Ishikawa (cell line): ENCODE data around the gene RAD51B.

ENCODE experiments used
- CEBPB ChIP-seq: IDR thresholded peaks from 2 replicates; pipeline ENCODE4 v1.6.1; 2012
- CREB1 ChIP-seq: IDR thresholded peaks from 2 replicates; pipeline ENCODE4 v1.6.1; 2012; ENCODE audit warnings: low read depth
- EGR1 ChIP-seq: IDR thresholded peaks from 2 replicates; pipeline ENCODE4 v1.6.1; 2012
- EP300 ChIP-seq: IDR thresholded peaks from 2 replicates; pipeline ENCODE4 v1.6.1; 2012; ENCODE audit warnings: borderline replicate concordance
- FOXM1 ChIP-seq: IDR thresholded peaks from 2 replicates; pipeline ENCODE4 v1.6.1; 2012; ENCODE audit warnings: low read depth, borderline replicate concordance
- MAX ChIP-seq: IDR thresholded peaks from 2 replicates; pipeline ENCODE4 v1.6.1; 2012
- NFIC ChIP-seq: IDR thresholded peaks from 2 replicates; pipeline ENCODE4 v1.6.1; 2012
- RAD21 ChIP-seq: IDR thresholded peaks from 2 replicates; pipeline ENCODE4 v1.6.1; 2012; ENCODE audit warnings: low read depth
- REST ChIP-seq: IDR thresholded peaks from 2 replicates; pipeline ENCODE4 v1.6.1; 2012; ENCODE audit warnings: low read depth, mild to moderate bottlenecking
- TAF1 ChIP-seq: IDR thresholded peaks from 2 replicates; pipeline ENCODE4 v1.6.1; 2012; ENCODE audit warnings: low read depth, mild to moderate bottlenecking
- TCF12 ChIP-seq: IDR thresholded peaks from 2 replicates; pipeline ENCODE4 v1.6.1; 2012; ENCODE audit warnings: low read depth
- TEAD4 ChIP-seq: IDR thresholded peaks from 2 replicates; pipeline ENCODE4 v1.6.1; 2012
- USF1 ChIP-seq: IDR thresholded peaks from 2 replicates; pipeline ENCODE4 v1.6.1; 2012
- YY1 ChIP-seq: IDR thresholded peaks from 2 replicates; pipeline ENCODE4 v1.6.1; 2012; ENCODE audit warnings: low read depth
- ZBTB7A ChIP-seq: IDR thresholded peaks from 2 replicates; pipeline ENCODE4 v1.6.1; 2012; ENCODE audit warnings: low read depth

Gene RAD51B

GRCh38 chr14:68349900-68350629 lies 530.5 kb downstream of the RAD51B start:
- no peak for TF ChIP-seq TCF12
- no peak for TF ChIP-seq ZBTB7A
- TF ChIP-seq NFIC = no peak
- TF ChIP-seq REST = no peak
- no peak for TF ChIP-seq TEAD4
- TF ChIP-seq EGR1 = no peak
- no peak for TF ChIP-seq USF1
- TF ChIP-seq TAF1 = no peak
- TF ChIP-seq RAD21 = no peak
- no peak for TF ChIP-seq MAX
- TF ChIP-seq EP300 = no peak
- TF ChIP-seq CEBPB = no peak
- no peak for TF ChIP-seq CREB1

- no peak for TF ChIP-seq MAX
- no peak for TF ChIP-seq CEBPB
- TF ChIP-seq EP300 = no peak
- TF ChIP-seq TCF12 = no peak
- no peak for TF ChIP-seq NFIC
- TF ChIP-seq EGR1 = no peak
- TF ChIP-seq FOXM1 = no peak
These were observed 535.8 kb downstream of the RAD51B start for GRCh38 chr14:68355415-68355814.

- TF ChIP-seq USF1 (no peak), ZBTB7A (no peak), TEAD4 (no peak), NFIC (no peak; the same call in 1 of the 2 replicates), TCF12 (no peak), FOXM1 (no peak), MAX (no peak), EP300 (no peak), CEBPB (no peak), REST (no peak), YY1 (no peak), EGR1 (no peak), TAF1 (no peak), CREB1 (no peak), RAD21 (no peak)
These were observed 538.2 kb downstream of the RAD51B start for GRCh38 chr14:68357777-68358176.

GRCh38 chr14:68358500-68358899 lies 538.9 kb downstream of the RAD51B start:
- TF ChIP-seq TEAD4 (peak; percentile 76), NFIC (peak; percentile 51; the same call in 1 of the 2 replicates), EP300 (peak; percentile 79), CEBPB (0 out of 2 replicates have a peak, but pooled peaks have one; percentile 16), FOXM1 (peak; percentile 71; the same call in 1 of the 2 replicates), EGR1 (no peak)

GRCh38 chr14:68359022-68359836 lies 539.6 kb downstream of the RAD51B start:
- TF ChIP-seq CEBPB (no peak), REST (no peak), TCF12 (no peak), YY1 (no peak), MAX (no peak), ZBTB7A (no peak), EP300 (no peak), USF1 (no peak), TAF1 (no peak)
